GM19395 (cell line): ENCODE measurements around the gene PTPN13.

ENCODE experiments used
- ATAC-seq: cut with Tn5 transposase; IDR thresholded peaks from one replicate; pipeline ENCODE4 v1.9.1; 2021; ENCODE audit warnings: mild to moderate bottlenecking, moderate library complexity; ENCODE audit not compliant: unreplicated experiment

PTPN13 gene

GRCh38 chr4:86848732-86849619 is 254.9 kb downstream of the PTPN13 start, which contains the start of gene SLC10A6:
TSS of gene SLC10A6 (minus strand) at chr4:86849384. CDS start at chr4:86849115, 269 bp downstream.
- ATAC-seq, result no peak

GRCh38 chr4:86853209-86853608 is 259.1 kb downstream of the PTPN13 start:
- ATAC-seq, result no peak

GRCh38 chr4:86855572-86855971 is 261.5 kb downstream of the PTPN13 start:
- no peak for ATAC-seq

- no peak for ATAC-seq
These were observed 262.8 kb downstream of the PTPN13 start for GRCh38 chr4:86856896-86857295.

- no peak for ATAC-seq
These were observed 263.4 kb downstream of the PTPN13 start for GRCh38 chr4:86857341-86858052.
